ENCODE data around the gene EHMT1.

EHMT1 gene

GRCh38 chr9:137588311-137588710 is 30.5 kb upstream of the EHMT1 start:
- Histone ChIP-seq H3K27me3 (ENCODE audit: insufficient read depth, low read depth, severe bottlenecking) (no peaks in the 10 kb centered on the region), H3K9me3 (ENCODE audit: severe bottlenecking) (no peaks in the 10 kb centered on the region), H3K27ac (no peak overlapping the region), H3K36me3 (peaks cover 54% of the 10 kb centered on the region), H3K4me3 (ENCODE audit: low read depth, low read length) (no peak overlapping the region)
- no peak for DNase-seq
- TF ChIP-seq CTCF (IDR thresholded peaks at IDR 0.05; ENCODE audit: low read depth, low read length) = no peak

GRCh38 chr9:137588891-137589290 is 29.9 kb upstream of the EHMT1 start:
- TF ChIP-seq CTCF (IDR thresholded peaks at IDR 0.05; ENCODE audit: low read depth, low read length) = no peak
- Histone ChIP-seq H3K27me3 (ENCODE audit: insufficient read depth, low read depth, severe bottlenecking) (no peaks in the 10 kb centered on the region), H3K36me3 (peaks cover 51% of the 10 kb centered on the region), H3K27ac (no peak overlapping the region), H3K9me3 (ENCODE audit: severe bottlenecking) (no peaks in the 10 kb centered on the region), H3K4me3 (ENCODE audit: low read depth, low read length) (peak overlapping the region; percentile 50)
- DNase-seq = no peak

GRCh38 chr9:137589441-137590122 is 29.2 kb upstream of the EHMT1 start:
- Histone ChIP-seq H3K36me3 (peaks cover 44% of the 10 kb centered on the region), H3K27ac (peak overlapping the region; percentile 58), H3K27me3 (ENCODE audit: insufficient read depth, low read depth, severe bottlenecking) (no peaks in the 10 kb centered on the region), H3K9me3 (ENCODE audit: severe bottlenecking) (no peaks in the 10 kb centered on the region), H3K4me3 (ENCODE audit: low read depth, low read length) (peak overlapping the region; percentile 50)
- no peak for TF ChIP-seq CTCF (IDR thresholded peaks at IDR 0.05; ENCODE audit: low read depth, low read length)
- no peak for DNase-seq

GRCh38 chr9:137590123-137590468 is 28.7 kb upstream of the EHMT1 start:
- DNase-seq = no peak
- H3K9me3 ChIP-seq (ENCODE audit: severe bottlenecking) = no peaks in the 10 kb centered on the region
- H3K27me3 ChIP-seq (ENCODE audit: insufficient read depth, low read depth, severe bottlenecking) = no peaks in the 10 kb centered on the region
- no peak for TF ChIP-seq CTCF (IDR thresholded peaks at IDR 0.05; ENCODE audit: low read depth, low read length)
- no peak overlapping the region; the same call in 1 of the 2 replicates for H3K27ac ChIP-seq
- H3K4me3 ChIP-seq (ENCODE audit: low read depth, low read length) = peak overlapping the region; percentile 50
- peaks cover 39% of the 10 kb centered on the region for H3K36me3 ChIP-seq

GRCh38 chr9:137590469-137591383 is 28.1 kb upstream of the EHMT1 start, which contains the start of gene ZMYND19:
Gene ZMYND19, minus strand, starts transcription at chr9:137590512. Its CDS starts 249 bp downstream, at chr9:137590263.
- H3K4me3 ChIP-seq (ENCODE audit: low read depth, low read length) = peak within 1 kb of the TSS; percentile 80
- no peak for TF ChIP-seq CTCF (IDR thresholded peaks at IDR 0.05; ENCODE audit: low read depth, low read length)
- peaks cover 36% of the 10 kb centered on the region for H3K36me3 ChIP-seq
- H3K27ac ChIP-seq = peak within 1 kb of the TSS; percentile 87
- no peaks in the 10 kb centered on the region for H3K27me3 ChIP-seq (ENCODE audit: insufficient read depth, low read depth, severe bottlenecking)
- no peaks in the 10 kb centered on the region for H3K9me3 ChIP-seq (ENCODE audit: severe bottlenecking)
- DNase-seq = peak; percentile 87
